DMS 273 (cell line): ENCODE results near the gene PADI3.

Experiments
- DNase-seq: peaks from one replicate; lab custom pipeline; 2025; ENCODE audit not compliant: unreplicated experiment; lab: John Stamatoyannopoulos, UW

PADI3 gene

GRCh38 chr1:17270891-17271765, 22.2 kb downstream of the PADI3 start:
- no peak for DNase-seq

GRCh38 chr1:17272066-17272465, 23.2 kb downstream of the PADI3 start:
- DNase-seq, result no peak

- DNase-seq, result no peak
Measured at GRCh38 chr1:17272646-17273045, 23.7 kb downstream of the PADI3 start.

GRCh38 chr1:17273096-17273495, 24.2 kb downstream of the PADI3 start:
- no peak for DNase-seq

GRCh38 chr1:17274186-17275170, 25.6 kb downstream of the PADI3 start:
- peak; percentile 73 for DNase-seq

- DNase-seq, result peak; percentile 87
Measured at GRCh38 chr1:17276568-17276967, 27.7 kb downstream of the PADI3 start.

GRCh38 chr1:17277511-17278159, 28.7 kb downstream of the PADI3 start:
- no peak for DNase-seq

GRCh38 chr1:17278996-17279830, 30.3 kb downstream of the PADI3 start:
- DNase-seq, result peak; percentile 20

- DNase-seq, result no peak
Measured at GRCh38 chr1:17280436-17280835, 31.5 kb downstream of the PADI3 start.

GRCh38 chr1:17280894-17281293, 32.0 kb downstream of the PADI3 start:
- DNase-seq, result no peak

GRCh38 chr1:17281775-17282181, 32.9 kb downstream of the PADI3 start:
- DNase-seq, result no peak

- DNase-seq, result no peak
Measured at GRCh38 chr1:17282836-17283235, 33.9 kb downstream of the PADI3 start.

GRCh38 chr1:17286646-17287045, 37.7 kb downstream of the PADI3 start:
- DNase-seq, result no peak

GRCh38 chr1:17287130-17287776, 38.4 kb downstream of the PADI3 start:
- DNase-seq, result no peak

GRCh38 chr1:17289721-17290120, 40.8 kb downstream of the PADI3 start:
- DNase-seq, result no peak

- DNase-seq, result no peak
Measured at GRCh38 chr1:17290553-17290952, 41.7 kb downstream of the PADI3 start.

- no peak for DNase-seq
Measured at GRCh38 chr1:17292299-17293160, 43.6 kb downstream of the PADI3 start.

GRCh38 chr1:17293681-17294425, 45.0 kb downstream of the PADI3 start:
- no peak for DNase-seq
